Measurements from ENCODE around the gene SYNGR2. TPM values are rescaled to one million over a fixed set of nuclear protein-coding genes. Genes with fewer than 3 reads are reported as not detected.

SYNGR2 gene
- total and polyA plus RNA-seq, 9 of the 15 experiments (the other 6 are each of a cell fraction or from before 2014, with no cell fraction given), result 1.4 to 173 (median 87.8) TPM

DNA sequence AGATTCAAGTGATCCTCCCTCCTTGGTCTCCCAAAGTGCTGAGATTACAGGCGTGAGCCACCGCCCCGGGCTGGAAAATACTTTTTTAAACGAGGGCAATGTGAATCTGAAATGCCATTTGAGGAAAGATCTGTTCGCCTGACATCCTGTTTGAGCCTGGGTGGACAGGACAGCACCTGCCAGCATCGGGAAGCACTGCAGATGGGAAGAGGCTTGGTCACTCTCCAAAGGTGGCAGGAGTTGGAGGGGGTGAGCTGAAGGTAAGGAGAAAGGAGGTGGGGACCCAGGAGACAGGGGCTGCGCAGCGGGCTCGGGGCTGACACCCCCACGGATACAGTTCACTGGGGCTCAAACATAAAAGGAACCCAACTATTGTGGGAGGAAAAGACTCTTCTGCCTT lies 41.7 kb downstream of the SYNGR2 start:
- Histone ChIP-seq H3K79me2 (ENCODE audit: control insufficient read depth, insufficient read depth, low read length) (peaks cover 13% of the 10 kb centered on the region), H3K4me2 (ENCODE audit: insufficient read depth, low read length) (no peak overlapping the region), H3K9me1 (ENCODE audit: control insufficient read depth, insufficient read depth, low read length) (peaks cover 1% of the 10 kb centered on the region), H3K36me3 (ENCODE audit: control insufficient read depth, insufficient read depth, low read length) (peaks cover 19% of the 10 kb centered on the region; the same call in 2 of the 3 replicates), H3K9ac (ENCODE audit: insufficient read depth in 1 of 2, low read depth in 2 of 2, low read length in 2 of 2) (0 out of 4 replicates have a peak overlapping the region, but pooled peaks of 1 of the 2 experiments have one; percentile 11), H4K20me1 (replicated peaks; ENCODE audit: control insufficient read depth, insufficient read depth, low read length) (no peaks in the 10 kb centered on the region), H2AFZ (ENCODE audit: low read depth, low read length) (no peak overlapping the region), H3K9me3 (replicated peaks; ENCODE audit: control insufficient read depth, insufficient read depth, low read depth, low read length) (no peaks in the 10 kb centered on the region), H3K4me1 (replicated peaks in 1 of 2; ENCODE audit: control insufficient read depth in 2 of 2, insufficient read depth in 2 of 2, low read length in 2 of 2) (peaks cover 0 to 21% of the 10 kb centered on the region in 2 experiments; a peak in 3 of 5 replicates), H3K27me3 (ENCODE audit: control insufficient read depth in 2 of 2, insufficient read depth in 2 of 2, low read length in 2 of 2) (no peaks in the 10 kb centered on the region), H3K4me3 (no peak overlapping the region), H3K27ac (ENCODE audit: extremely low read depth, low read depth, low read length) (no peak overlapping the region)
- ATAC-seq, result no peak
- DNase-seq (ENCODE audit: extremely low read depth in 1 of 4, low spot score in 3 of 4), result no peak
- ChIA-PET CTCF (ENCODE audit: low intra/inter-chr PET ratio) (no interaction called here), POLR2A (interaction anchor here (0.9 to 1.6 kb wide), 2 partner anchors 11 to 23 kb away, joined by 3 to 6 read pairs; partner anchors contain the start of genes AFMID and TK1)
- in situ Hi-C loops (cut with MboI) (no loop called here), intact Hi-C loops (cut with micrococcal nuclease) (no loop called here)
- WGBS (ENCODE audit: insufficient coverage, low coverage, missing lambda C conversion rate), result 47% methylated on average over 10 of the region's 10 CpGs
- FAIRE-seq, result no peak
- no TSS peak for BruUV-seq (replicated peaks)
- TF ChIP-seq CHCHD3 (CRISPR knock-in tag; IDR thresholded peaks at IDR 0.05), result no peak
- no peak for TF ChIP-seq ZBTB1 (CRISPR knock-in tag; IDR thresholded peaks at IDR 0.05; ENCODE audit: borderline replicate concordance, low read depth)
- TF ChIP-seq CSDE1 (IDR thresholded peaks at IDR 0.05), result no peak
- no peak for TF ChIP-seq ZNF79 (CRISPR knock-in tag; IDR thresholded peaks at IDR 0.05; ENCODE audit: low read depth)
- no peak for TF ChIP-seq ETV1 (tag; conservative IDR thresholded peaks at IDR 0.05; ENCODE audit: low read depth)
- TF ChIP-seq, protein P1, sequence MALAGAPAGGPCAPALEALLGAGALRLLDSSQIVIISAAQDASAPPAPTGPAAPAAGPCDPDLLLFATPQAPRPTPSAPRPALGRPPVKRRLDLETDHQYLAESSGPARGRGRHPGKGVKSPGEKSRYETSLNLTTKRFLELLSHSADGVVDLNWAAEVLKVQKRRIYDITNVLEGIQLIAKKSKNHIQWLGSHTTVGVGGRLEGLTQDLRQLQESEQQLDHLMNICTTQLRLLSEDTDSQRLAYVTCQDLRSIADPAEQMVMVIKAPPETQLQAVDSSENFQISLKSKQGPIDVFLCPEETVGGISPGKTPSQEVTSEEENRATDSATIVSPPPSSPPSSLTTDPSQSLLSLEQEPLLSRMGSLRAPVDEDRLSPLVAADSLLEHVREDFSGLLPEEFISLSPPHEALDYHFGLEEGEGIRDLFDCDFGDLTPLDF (CRISPR knock-in tag; IDR thresholded peaks at IDR 0.05), result no peak
- no peak for TF ChIP-seq E2F3 (CRISPR knock-in tag; IDR thresholded peaks at IDR 0.05)

Measured in K562 (cell line).